GM18502 (cell line): Measurements from ENCODE around the gene DST.

Experiments used
- ATAC-seq: cut with Tn5 transposase; IDR thresholded peaks from one replicate; pipeline ENCODE4 v1.9.1; 2021; ENCODE audit warnings: mild to moderate bottlenecking; ENCODE audit not compliant: unreplicated experiment, poor library complexity

Gene DST

DNA sequence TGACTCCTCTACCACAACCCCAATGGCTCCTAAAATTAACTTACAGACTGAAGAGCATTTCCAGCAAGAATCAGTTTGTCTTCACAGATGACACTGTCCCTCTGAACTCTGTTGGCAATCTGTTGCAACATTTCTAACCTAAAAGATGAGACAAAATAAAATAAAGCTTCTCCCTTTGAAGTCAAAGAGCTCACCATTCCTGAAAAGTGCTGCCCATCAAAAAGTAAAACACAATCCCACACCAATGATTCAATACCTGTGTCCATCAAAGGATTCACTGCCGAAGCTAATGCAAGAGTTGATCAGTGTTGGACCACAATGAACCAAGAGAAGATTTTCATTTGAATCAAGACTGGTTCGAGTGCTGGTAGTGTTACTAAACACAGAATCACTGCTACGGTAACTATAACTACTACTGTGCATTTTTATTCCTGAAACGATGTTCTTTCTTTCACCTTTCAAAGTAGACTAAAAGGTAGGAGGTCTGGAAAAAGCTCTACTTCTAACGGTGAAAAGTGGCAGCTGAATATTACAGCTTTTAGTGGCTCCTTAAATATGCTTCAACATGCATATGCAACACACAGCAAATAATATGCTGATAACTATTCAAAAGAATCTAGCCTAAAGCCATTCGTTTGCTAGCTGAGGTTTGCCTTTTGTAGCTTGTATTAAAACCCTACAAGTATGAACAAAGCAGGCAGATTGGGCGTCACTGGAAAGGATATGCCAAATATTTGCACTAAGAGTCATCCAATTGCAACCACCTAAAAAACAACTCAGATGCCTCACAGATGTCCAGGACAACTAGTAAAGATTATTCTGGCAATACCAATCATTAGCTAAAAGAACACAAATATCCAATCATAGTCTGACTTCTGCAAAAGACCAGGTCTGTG, at the start of gene DST:
Gene DST (minus strand): TSS at position 524 of the 896 bp plus-strand sequence.
- ATAC-seq = no peak

DNA sequence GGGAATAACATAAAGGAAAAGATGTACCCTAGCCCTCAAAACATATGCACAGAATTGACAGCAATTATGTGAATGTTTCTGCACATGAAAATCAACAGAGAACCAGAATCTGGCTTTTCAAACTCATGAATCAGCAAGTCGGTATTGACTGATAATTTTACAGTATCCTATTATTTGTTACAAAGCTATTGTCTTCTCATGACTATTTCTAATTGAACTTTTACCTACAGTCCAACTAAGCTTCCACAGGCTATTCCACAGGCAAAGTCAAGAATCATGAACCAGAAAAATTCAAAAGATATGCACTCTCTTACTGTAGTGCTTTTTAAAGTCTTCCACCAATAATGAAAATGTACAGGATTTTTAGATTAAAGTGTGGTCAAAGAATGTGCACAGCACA, 49.1 kb upstream of the DST start:
- ATAC-seq = no peak

DNA sequence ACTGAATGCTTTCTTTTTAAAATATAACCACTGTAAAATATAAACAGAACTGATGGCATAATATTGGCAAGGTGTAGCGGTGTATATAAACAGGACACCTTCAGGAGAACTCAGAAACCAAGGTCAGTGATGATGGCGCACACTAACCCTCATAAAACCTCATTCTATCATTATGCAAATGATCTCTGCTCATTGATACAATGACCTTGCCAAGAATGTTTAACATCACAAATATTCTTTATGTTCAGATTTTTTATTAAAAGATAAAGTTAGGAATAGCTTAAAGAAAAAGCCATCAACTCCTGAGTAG, 48.6 kb upstream of the DST start:
- no peak for ATAC-seq

DNA sequence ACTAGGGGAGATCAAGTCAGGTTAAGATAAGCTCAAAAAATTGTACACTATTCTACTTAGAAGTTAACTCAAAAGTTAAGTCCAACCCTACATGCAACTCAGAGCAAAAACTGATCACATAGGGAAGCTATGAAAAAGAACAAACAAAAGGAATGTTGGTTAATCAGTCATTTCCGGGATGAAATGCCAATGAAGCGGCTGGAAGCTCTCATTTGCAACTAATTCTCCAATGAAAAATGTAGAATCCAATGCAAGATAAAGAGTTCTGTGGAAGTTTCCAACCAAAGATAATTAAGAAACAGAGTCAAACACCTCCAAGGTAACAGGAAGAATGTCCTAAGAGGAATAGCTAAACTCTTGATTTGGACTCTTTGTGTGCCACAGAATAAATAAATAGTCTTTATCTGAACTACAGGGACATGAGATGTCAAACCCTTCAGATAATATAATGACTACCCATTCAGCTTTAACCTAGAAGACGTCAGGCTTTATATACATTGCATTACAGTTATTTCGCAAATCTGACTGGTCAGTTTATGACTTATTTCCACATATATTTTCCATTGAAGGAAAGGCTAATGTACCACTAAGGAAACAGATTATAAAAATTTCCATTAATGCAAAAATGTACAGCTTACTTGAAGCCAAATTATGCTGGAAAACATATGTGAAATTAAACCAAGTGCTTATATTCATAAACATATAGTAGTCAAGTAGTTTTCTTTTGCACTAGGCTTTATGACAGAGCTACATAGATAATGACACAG, 48.0 kb upstream of the DST start:
- ATAC-seq = no peak

DNA sequence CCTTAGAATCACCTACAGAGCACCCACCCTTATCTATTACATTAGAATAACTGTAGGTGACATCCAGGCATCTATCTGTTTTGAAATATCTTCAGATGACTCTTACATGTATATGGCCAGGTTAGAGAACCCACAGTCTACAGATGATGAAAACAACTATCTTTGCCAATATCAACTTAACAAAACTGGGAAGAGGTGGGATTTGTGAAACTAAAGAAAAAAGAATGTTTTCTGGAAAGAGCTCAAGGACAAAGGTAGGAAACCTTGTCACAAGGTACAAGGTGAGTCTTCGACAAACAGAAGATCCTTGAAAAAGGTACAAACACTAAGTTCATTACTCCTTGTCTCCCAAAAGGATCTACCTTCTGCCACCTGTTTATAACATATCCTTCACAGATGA, 47.0 kb upstream of the DST start:
- ATAC-seq = no peak

DNA sequence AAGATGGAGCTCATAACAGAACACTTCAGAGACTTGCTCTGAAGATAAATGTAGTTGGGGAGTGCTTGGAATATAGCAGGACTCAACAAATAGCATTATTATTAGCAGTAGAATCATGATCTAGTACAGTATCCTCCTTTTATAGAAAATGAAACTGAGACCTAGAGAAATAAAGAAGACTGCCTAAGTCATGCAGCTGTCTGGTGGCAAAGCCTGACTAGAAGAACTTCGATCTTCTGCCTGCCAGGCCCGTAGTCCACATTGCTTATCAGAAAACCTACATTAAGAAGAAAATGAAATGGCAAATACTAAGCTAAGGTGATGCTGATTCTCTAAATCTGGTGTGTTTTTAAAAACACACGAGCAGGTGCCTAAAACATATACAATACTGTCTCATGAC, 46.4 kb upstream of the DST start:
- ATAC-seq = peak; percentile 82

DNA sequence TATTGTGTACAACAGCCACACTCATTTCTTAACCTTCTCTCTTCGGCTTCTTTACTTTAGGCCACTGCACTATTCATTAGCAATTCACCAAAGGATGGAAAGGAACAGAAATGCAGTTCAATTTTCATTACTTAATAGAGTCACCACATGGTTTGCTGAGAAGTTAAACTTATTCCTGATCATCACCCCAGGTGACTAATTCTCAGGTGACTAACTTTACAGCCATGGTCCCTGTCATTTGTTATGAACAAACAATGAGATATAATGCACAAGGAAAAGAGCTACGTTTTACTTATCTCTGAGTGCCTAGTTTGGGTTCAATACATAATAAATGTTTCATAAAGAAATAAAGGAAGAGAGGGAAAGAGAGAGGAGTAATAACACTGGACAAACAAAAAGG, 45.8 kb upstream of the DST start:
- ATAC-seq = no peak

DNA sequence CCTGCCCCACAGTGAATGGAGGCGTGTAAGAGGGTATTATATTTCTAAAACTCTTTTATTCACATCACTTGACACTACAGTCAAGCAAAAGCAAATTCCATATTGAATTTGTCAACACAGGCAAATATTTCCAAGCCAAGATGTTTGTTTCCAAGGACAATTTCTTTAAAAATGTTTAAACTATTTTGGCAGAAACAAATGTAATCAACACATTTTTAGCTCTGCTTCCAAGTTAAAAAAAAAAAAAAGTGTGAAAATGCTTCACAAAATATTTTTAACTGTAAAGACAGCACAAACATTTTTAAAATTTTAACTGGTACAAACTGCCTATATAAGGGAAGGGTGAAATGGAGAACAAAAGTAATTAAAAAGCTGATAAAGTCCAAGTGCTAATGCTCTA, 44.9 kb upstream of the DST start:
- no peak for ATAC-seq

DNA sequence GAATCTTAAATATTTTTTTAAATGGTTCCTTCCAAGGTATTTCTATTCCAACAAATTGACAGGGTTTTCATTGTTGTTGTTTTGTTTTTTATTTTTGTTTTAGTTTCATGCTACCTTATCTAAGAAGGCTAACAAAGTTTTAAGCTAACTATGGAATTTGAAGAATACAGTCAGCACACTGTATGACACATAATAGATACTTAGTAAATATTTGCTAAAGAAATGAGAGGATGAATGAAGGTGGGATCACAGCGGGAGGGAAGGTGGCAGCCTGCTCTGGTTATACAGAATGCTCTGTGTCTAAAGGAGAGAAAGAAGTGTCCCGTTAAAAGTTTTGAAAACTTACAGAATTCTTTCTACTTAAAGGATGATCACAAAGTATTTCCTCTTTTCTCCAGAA, 43.7 kb upstream of the DST start:
- no peak for ATAC-seq

DNA sequence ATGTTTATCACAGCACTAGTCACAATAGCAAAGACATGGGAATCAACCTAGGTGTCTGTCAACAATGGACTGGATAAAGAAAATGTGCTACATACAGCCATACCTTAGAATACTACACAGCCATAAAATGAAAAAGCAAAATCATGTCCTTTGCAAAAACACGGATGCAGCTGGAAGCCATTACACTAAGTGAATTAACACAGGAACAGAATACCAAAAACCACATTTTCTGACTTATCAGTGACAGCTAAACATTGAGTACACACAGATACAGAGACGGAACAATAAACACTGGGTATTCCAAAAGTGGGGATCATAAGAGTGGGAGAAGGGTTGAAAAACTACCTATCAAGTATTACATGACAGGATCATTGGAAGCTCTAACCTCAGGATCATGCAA, 43.3 kb upstream of the DST start:
- ATAC-seq = no peak

DNA sequence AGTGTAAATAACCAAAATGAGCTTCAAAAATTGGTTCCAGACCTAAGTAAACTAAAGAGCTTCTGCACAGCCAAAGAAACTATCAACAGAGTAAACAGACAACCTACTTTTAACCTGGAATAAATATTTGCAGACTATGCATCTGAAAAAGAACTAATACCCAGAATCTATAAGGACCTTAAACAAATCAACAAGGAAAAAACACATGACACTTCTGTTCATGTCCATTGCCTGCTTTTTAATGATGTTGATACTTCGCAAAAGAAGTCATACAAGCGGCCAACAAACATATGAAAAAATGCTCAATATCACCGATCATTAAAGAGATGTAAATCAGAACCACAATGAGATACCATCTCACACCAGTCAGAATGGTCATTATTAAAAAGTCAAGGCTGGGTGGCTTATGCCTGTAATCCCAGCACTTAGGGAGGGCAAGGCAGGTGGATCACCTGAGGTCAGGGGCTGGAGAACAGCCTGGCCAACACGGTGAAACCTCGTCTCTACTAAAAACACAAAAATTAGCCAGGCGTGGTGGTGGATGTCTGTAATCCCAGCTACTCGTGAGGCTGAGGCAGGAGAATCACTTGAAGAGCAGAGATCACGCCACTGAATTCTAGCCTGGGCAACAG, 42.5 kb upstream of the DST start:
- no peak for ATAC-seq

DNA sequence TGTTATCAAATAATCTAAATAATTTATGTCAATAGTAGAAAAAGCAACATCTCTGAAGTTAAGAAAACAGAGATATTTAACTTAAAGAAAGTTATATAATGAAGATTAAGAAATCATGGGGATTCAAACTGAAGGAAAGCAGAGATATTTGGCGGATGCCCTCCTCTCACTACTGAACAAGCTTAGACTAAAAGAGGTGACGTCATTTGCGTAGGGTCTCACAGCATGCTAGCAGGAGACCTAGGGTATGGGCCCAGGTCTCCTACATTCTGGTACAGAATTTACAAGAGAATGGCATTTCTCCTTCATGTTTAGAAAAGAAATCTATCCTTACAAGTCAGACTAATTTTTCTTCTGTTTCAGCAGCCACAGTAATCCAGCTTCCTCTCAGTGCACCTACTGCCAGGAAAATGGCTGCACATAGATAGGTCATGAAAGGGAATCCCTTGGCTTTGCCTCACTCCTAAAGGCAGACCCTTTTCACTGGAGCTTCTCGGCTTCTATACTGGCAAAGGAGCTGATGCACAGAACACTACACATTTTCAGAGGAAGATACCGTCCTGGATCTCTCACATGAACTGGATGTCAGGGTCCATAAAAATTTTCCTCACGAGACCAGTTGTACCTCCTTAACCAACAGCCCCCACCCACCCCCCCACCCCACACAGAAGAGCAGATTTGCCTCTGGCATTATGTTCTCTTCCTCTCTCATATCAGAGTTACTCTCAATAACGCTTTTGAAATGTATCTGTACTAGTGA, 41.8 kb upstream of the DST start:
- no peak for ATAC-seq

DNA sequence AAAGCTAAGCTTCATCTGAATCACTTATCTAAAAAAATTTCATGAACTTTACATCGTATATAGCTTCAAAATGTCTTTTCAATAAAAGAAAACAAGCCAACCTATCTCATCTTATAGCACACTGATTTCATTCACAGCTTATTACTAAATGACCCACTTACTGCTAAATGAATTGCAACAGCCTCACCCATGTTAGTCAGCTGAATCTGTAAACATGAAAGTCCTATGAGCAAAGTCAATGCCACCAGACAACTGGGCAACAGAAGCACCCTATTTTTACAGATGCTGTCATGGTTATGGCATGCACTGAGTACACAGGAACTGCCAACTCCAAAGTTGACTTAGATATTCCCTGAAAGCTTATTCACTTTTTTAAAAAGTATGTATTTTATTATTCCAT, 41.2 kb upstream of the DST start:
- no peak for ATAC-seq

DNA sequence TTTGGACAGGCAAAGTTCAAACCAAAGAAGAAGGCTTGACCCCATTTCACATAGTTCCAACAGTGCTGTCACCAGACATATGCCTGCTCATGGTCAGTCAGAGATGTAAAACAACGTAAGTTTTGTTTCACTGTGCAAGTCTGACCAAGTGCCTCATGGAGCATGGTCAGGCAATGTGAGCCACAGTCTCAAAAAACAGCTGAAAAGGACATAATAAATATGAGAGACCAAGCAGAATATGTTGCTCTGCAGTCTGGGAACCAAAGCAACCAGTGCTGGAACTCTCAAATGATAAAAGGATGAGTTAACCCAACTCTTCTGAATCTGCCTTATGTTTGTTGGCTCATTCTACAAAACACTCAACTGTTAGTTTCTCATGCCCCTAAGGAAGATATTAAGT, 39.9 kb upstream of the DST start:
- ATAC-seq = no peak

DNA sequence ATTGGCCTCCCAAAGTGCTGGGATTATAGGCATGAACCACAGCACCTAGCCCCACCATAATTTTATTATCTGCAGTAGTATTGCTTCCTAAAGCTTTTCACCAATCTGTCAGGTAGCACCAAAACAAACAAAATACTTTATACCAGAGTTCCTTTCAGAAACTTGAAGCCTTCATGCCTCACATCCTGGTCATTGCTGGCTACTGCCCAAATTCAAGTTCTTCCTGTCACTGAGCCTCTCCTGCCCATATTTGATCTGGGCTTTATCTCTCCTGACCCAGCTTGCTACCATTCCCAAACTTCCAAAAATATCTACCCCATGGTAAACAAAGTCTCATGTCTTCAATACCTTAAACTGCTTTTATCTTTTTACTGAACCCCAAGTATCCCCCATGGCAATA, 34.9 kb upstream of the DST start:
- no peak for ATAC-seq

DNA sequence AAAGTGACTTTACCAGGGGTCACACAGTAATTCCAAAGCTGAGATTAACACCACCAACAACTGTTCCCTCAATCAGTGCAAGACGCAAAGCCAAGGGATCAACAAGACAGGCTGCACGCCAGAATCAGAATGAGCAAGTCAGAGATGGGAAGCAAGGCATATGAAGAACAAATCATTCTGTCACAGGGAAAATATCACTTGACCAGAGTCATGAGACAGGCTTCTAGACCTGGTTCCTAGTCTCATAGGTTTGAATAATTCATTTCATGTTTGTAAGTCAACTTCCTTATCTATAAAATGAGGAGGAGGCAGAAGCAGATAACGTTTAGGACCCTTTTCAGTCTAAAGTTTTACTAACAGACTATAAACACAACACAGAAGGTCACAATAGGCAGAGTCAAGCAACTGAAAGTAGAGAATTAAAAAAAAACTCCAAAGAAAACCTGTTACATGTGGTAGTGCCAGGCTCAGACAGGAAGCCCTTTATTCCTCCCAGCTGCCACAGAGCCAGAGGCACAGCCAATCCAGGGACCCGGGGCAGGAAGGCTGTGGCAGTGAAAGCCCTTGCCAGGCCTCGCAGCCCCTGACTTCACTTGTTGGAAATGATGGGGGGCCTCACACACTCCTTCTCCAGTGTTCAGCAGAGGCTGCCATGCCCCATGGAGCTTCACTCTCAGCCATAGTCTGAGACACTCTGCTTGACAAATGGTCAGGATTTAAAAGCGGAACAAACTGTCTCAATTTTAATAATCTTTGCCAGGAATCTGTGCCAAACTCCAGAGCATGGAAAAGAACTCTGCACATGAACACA, 29.2 kb upstream of the DST start:
- ATAC-seq = peak; percentile 42

DNA sequence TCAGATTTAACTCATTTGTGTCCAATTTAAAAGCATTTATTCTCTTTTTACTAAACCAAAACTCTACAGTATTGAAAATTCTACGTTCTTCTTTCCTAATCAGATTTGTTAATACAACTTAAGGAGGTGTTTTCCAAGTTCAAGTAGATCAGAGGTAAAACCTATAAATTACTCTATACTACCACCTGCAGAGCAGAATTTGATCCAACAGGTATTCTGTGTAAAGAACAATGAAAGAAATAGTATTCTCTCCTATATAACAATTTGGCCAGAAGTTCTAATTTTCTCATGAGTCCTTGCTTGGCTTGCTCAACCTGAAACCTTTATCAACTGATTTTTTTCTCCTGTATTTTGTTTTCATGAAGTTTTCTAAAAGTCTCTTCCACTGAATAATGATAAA, 28.5 kb upstream of the DST start:
- ATAC-seq = no peak

DNA sequence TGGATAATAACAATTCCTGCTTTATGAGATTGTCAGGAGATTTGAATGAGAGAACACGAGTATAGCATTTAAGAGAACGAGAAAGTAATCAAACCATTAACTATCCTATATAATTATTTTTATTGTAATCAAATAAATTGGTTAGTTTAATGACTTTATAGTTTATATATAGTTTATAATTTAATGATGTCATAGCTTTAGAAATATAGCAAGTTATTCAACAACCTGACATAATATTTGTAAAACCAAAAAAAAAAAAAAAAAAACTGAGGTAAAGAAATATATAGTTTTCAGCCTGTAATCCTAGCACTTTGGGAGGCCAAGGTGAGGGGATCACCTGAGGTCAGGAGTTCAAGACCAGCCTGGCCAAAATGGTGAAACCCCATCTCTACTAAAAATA, 26.4 kb upstream of the DST start:
- no peak for ATAC-seq

DNA sequence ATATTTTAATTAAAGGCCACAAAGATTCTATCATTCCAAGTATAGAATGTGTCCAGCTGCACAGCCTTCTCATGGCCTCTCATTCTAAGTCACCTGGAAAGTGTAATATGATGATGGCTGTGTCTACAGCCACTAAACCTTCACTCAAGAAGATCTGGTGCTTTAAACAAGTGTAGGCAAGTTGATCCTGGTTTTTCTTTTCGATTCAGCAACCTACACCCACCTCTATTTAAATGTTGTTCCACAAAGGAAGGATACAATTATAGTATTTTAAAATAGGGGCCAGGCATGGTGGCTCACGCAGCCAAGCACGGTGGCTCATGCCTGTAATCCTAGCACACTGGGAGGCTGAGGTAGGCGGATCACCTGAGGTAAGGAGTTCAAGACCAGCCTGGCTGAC, 25.5 kb upstream of the DST start:
- ATAC-seq = no peak

DNA sequence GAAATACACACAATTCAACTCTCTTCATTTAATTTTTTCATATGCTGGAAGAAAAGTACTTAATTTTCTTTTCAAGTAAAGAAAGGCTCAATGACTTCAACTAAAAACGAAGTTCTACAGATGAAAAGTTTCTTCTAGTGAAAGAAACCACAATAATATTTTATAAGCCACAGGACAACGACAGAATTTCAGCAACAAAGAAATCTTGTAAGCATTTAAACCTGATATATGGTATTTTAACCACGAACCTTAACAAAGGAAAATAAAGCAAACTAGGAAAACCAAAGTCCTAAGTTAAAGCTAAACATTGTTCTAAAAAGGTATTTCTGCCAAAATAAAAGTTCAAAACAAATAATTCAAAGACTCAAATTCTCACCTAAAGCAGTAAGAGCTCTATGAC, 24.6 kb upstream of the DST start:
- ATAC-seq = no peak
